Measurements from ENCODE around the gene THSD4.
"Not testable (repeated sequence)": the region's sequence is repeated elsewhere in the genome, so short reads cannot be mapped to it uniquely, and the experiment has no call there.

Gene THSD4

DNA sequence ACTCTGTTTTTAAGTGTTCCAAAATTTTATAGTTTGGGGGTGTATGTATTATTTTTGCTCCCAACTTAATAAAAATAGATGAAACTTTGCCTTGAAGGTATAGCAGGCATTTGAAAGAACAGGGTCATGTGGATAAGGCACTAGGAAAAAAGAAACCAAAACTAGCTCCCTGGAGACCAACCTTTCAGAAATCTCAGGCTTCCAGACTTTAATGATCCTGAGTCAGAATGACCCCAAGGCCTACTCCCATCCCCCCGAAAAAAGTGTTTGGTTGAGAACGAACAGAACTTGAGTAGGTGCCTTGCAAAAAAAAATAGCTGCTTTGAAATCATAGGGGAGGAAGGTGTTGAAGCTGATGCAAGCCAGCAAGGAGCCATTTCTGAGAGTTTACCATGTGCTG lies 309.5 kb downstream of the THSD4 start:
- DNase-seq (ENCODE audit: low read depth in 2 of 2): no peak

DNA sequence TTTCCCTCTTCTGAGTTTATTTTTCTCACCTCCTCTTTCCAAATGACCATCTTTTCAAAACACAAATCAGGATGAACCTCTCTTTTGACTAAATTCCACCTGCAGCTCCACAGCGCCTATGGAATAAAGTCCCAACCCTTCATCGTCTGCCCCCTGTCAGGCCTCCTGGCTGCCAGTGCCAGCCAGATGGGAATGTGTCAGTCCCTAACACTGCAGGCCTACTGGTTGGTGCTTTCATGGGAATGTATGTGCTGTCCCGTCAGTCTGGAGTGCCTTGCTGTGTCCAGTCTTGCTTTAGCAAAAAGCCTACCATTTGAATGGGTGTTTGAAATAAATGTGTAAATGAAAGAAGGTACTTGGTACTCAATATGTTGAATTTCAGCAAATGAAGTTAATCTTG lies 310.1 kb downstream of the THSD4 start:
- no peak for DNase-seq (ENCODE audit: low read depth in 2 of 2)

DNA sequence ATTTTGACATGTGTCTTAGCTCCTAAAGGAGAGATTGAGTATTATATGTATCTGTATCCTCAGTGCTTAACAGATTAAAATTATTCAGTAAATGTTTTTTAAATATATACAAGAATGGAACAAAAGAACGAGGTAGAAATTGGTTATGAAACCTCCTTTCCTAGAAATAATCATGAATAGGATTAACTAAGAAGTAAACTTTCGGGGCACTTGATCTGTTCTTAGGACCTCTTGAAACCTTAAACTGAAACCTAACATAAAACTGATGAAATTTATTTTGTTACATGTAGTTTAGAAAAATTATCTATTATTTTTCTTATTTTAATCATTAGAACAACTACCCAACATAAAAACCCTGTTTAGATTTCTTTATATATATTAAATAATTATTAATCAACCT lies 311.5 kb downstream of the THSD4 start:
- DNase-seq (ENCODE audit: low read depth in 2 of 2): no peak

DNA sequence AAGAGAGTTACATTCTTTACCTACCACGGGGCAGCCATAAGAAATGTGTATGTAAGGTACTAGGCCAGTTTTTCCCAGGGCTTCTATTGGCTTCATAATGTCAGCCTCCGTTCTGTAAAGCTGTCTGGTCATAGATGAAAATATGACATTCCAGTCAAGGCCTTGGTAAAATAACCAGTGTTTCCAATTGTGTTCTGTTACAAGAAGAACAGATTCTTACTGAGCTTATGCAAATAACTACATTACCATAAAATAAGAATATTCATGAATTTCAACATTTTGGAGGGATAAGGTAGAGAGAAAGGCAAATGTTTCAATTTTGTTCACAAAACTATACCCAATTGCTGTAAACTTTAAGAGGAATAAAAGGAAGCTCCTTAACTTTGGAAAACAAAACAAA lies 315.5 kb downstream of the THSD4 start:
- no peak for DNase-seq (ENCODE audit: low read depth in 2 of 2)

DNA sequence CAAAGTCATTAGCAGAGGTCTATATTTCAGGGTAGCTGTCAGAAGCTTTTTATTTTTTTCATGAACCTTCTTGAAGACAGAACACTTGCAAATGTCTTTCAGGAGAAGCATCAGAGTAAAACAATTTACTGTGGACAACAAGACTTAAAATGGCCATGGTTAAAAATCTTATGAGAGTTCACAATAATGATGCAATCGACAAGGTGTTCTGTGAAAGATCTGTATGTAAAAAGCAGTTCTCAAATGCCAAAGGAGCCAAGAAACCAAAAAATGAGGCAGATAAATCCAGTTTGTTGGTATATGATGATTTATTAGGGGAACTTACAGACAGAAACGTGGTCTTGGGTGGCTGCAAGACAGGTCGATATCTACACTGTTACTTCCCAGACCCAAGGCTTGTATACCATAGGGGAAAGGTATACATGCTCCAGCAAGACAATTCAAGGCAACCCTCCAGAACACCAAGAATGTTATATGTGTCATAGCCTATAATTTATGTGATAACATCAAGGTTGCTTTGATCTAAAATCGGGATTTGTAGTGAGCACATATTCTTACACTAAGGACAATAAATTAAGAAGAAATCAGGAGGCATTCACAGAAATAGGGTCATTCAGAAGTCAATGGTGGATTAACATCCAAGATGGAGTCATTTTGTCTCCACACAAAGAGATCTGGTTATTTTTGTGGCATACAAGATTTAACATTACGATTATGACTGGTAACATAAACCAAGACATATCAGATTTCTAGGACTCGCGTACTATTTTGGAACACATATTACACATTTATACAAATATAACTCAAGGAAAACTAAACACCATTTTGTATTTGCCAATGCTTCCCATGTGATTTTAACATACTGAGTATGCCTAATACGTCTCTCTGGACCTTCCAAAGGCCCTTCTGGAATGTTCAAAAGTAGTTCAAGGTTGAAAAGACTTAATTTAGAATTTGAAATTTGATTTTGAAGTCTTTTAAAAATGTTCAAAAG lies 316.4 kb downstream of the THSD4 start:
- DNase-seq (ENCODE audit: low read depth in 2 of 2): no peak

DNA sequence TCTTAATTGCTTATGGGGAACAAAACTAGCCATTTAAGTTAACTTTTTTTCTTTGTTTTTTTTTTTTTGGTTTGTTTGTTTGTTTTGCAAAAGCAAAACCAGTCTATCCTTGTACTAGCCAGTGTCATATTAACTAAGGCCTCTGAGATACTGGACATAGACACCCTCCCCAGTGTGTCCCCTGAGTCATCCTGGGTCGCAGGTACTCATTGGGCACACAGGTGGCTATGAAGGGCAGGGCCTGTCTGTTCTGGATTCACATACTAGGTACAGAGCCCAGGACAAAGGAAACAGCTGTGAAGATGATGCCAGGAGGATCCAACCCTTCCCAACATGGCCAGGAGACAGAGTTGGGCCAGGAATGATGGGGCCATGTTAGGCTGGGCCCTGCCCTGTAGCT lies 318.1 kb downstream of the THSD4 start:
- DNase-seq (ENCODE audit: low read depth in 2 of 2): no peak

DNA sequence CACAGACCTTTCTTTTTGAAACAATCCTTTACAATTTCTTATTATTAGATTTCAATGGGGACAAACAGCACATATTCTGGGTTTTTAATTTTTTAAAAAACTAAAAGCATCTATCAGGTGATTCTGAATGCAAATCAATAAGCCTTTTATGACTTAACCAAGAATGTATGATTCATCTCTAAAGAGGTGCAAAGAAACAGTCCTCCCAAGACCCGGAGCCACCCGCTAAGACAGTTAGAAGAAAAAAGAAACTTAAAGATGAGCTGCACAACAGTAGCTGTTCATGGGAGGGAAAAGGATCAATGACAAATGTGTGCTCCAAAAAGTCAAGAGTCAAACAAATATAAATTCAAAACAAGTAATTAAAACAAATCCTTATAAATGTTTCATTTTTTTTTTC lies 319.5 kb downstream of the THSD4 start:
- DNase-seq (ENCODE audit: low read depth in 2 of 2): no peak

DNA sequence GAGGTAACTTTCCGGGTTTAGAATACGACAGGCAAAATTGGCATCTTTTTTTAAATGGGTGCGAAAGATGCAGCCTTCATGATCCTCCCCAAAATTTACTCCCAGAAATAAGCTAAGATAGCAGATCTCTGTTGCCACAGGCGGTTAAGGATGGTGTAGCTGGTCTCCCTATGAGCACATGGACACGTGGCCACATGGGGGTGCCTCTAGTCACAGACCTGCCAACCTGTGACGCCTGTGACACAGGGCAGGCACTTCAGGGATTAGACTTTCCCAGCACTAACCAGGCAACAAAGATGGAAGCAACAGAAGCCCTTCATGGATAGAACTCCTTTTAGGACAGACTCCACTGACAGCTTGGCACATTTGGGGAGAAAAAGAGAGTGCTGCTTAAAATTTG lies 320.3 kb downstream of the THSD4 start:
- DNase-seq (ENCODE audit: low read depth in 2 of 2): no peak

DNA sequence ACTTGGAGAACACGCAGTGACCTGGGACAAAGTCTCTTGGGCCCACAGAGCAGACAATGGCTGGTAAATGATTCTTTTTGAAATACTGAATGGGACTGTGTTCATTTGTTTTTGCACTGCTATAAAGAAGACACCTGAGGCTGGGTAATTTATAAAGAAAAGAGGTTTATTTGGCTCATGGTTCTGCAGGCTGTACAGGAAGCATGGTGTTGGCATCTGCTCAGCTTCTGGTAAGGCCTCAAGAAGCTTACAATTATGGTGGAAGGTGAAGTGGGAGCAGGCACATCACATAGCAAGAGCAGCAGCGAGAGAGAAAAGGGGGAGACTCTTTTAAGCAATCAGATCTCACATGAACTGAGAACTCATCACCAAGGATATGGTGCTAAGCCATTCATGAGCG lies 321.6 kb downstream of the THSD4 start:
- no peak for DNase-seq (ENCODE audit: low read depth in 2 of 2)

DNA sequence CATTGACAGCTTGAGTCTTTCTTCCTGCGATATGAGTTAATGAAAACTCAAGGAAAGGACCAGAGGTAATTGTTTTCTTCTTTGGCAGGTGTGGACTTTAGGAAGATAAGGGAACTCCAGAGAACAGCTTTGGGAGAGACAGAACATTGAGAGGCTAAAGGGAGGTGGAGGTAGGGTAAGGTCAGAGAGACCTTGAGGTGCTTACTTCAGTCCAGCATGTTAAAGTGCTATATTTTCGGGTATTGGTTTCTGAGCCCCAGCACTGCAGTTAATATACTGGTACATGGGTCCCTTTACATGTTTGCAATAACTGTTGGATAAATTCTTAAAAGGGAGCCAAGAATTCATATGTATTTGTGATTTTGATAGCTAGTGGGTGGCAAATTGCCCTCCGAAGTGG lies 322.1 kb downstream of the THSD4 start:
- DNase-seq (ENCODE audit: low read depth in 2 of 2): no peak

DNA sequence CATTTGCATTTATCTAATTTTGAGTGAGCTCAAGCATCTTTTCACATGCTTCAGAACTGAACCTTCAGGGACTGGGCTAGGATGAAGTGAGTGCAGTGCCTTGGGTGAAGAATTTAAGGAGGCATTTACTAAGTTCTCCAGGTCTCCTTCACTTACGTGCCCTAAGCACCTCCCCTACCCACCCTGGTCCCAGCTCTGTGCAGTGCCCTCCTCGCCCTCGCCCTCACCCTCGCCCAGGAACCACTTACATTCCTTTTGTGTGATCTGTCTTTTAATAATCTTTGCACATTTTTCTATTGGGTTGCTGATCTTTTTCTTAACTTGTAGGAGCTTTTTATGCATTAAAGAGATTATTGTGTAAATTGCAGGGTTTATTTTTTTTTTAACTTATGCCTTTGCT lies 322.6 kb downstream of the THSD4 start:
- DNase-seq (ENCODE audit: low read depth in 2 of 2): no peak

DNA sequence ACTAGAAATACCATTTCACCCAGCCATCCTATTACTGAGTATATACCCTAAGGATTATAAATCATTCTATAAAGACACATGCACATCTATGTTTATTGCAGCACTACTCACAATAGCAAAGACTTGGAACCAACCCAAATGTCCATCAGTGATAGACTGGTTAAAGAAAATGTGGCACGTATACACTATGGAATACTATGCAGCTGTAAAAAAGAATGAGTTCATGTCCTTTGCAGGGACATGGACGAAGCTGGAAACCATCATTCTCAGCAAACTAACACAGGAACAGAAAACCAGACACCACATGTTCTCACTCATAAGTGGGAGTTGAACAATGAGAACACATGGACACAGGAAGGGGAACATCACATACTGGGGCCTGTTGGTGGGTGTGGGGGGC lies 324.2 kb downstream of the THSD4 start:
- not testable (repeated sequence) for DNase-seq (ENCODE audit: low read depth in 2 of 2)

DNA sequence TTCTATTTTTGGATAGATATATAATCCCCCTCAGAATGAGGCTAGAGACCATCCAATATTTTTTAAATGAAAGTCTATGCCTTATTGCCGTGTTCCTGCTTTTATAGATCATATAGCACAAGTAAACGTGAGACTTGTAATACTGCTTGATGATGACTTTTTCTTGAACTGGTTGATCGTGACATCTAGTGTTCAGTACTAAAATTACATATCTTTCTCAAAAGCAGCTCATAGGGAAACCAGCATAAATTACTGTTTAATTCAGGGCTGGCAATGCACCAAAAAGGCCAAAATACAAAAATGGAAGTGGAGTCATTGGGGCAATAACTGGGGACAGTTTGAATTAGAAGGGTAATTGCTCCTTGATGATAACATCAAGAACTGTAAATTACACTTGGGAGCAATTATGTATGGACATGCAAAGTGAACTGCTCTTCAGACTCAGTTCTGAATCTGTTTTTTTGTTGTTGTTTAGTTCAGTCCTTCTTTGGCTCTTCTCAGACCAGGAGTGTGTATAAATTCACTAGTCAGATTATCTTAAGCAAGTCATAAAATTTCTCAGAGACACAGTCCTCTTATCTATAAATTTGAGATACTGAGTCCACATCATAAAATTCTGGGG lies 325.3 kb downstream of the THSD4 start:
- DNase-seq (ENCODE audit: low read depth in 2 of 2): no peak

DNA sequence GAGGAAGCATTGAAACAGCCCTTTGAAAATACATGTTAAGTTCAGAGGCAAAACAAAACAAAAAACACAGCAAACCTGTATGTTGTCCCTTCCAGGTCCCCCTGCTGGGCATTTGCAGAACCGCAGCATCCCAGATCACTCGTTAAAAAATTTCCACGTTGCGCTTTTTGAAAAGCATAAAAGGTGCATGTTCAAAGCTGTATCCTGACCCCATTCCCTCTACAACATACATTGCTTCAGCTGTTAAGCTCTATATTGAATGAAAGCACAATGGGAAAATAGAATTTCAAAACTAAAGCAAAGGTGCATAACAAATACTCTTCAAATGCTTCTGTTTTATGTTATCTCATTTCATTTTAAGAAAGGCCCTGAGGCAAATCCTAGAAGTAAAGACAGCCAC lies 328.3 kb downstream of the THSD4 start:
- peak; percentile 3 to 29 for DNase-seq (ENCODE audit: low read depth in 2 of 2)

DNA sequence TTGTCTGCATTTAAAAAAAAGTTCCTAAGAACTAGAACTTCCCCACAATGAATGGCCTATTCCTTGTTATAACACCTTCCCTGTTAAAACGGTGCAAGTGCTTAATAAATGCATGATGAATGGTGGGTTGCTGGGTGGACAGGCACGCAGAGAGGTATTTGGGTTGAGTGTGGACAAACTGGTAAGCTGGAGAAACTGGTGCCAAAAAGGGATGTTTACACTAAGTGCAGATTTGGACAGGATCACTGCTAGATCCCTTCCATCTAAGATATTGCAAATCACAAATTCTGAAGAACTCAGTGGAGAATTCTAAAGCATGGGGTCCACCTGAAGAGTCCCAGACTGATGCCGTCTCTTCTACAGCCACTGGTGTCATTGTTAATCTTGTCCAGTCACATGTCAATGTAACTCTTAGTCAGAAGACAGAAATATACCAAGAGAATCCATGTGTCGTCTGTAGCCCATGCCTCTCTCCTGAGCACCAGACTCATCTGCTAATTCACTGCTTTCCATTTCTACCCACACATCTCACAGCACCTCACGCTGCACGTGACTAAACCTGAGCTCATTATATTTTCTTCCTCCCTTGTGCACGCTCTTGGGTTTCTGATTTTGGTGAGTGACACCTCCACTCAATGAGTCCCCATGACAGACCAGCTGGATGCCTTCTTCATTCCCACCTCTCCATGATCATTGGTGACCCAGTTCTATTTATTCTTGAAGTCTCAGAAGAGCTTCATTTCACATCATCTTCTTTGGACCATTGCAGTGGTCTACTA lies 328.9 kb downstream of the THSD4 start:
- DNase-seq (ENCODE audit: low read depth in 2 of 2): no peak

DNA sequence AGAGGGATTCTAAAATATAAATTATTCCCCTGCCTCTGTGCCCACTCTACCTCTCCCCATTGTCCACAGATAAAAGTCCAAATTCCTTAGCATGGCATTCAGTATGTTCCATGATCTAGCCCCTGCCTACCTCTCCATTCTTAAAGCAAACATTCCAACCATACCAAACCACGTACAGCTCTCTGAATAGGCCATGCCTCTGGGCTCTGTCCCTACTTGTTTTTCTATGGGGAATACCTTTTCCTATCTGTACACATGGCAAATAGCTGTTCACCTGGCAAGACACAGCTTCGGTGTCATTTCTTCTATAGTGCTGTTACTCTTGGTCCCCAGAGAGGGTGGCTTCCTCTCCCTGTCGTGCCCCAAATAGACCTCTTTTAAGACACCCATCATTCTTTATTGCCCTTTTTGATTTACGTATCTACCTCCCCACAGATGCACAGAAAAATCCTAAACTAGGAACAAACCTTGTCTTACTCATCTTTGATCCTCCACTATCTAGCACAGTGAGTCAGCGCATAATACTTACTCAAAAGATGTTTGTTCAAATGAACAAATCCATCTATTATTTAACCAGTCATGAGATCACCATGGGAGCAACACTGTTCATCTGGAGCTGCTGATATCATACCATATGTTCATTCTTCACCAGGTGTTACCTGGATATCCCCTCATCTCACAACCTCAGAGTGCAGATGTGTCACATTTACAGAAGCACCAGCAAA lies 329.8 kb downstream of the THSD4 start:
- no peak for DNase-seq (ENCODE audit: low read depth in 2 of 2)

DNA sequence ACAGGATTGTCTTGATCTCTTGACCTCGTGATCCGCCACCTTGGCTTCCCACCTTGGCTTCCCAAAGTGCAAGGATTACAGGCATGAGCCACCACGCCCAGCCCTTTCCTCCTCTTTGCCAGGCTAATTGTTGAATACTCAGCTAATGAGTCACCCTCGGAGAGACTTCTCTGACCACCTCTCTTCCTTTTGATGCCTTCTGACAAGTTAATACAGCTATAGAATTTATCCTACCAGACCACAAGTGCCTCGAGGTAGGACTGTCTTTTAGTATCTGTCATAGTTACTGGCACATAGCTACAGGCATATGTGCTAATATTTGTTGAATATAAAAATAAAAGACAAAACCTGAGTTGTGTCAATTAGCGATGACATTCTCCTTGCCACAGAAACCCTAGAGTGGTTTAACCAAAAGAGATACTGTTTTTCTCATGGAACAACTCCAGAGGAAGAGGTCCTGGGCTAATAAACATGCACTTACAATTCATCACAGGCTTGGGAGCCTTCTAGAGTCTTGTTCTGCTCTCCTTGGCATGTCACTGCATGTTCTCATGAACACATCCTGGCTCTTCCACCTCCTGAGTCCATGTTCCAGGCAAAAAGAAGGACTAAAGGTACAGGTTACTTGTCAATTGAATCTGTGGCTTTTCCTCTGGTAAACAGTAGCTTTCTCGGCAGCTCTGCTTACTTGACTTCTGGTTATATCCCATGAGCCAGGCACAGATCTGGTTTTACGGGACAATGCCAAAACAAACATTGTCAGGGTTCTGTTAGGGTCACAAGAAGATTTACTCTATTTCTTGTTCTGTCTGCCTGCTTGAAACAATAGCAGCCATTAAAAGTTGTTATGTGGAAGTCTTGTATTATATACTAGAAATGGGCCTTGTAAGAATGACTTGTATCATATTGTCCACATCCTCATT lies 332.3 kb downstream of the THSD4 start:
- no peak for DNase-seq (ENCODE audit: low read depth in 2 of 2)

DNA sequence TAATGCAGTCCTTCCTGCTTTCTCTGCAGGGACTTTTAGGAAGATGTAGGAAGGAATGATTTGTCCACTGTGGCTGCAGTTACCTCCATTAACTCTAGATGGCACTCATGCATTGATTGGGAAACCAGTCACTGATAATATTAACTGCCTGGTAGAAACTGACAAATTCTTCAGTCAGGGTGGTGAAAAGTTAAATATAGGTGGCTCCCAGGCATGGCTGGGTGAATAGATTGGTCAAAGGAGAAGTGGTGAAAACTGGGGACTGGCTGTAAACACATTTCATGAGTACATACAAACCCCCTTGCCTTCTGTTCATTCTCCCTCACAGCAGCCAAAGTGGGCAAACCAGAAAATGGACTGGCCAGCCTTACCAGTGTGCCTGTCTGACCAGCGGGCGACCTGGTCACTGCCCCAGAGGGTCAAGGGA lies 333.4 kb downstream of the THSD4 start:
- no peak for DNase-seq (ENCODE audit: low read depth in 2 of 2)

DNA sequence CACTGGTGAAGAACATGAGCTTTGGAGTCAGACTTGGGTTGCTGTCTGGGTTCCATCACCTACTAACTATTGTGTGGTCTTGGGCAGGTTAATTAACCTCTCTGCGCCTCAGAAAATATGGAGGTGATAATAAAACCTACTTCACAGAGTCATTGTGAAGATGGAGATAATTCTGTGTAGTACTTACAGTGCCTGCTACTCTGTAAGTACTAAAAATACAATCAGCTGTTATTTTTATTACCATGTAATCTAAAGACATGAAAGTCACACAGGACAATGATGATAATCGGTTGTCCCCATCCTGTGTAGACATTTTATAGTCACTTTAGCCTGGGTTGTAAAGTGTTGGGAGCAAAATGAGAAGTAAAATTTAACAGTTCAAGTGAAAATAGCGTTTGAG lies 334.1 kb downstream of the THSD4 start:
- DNase-seq (ENCODE audit: low read depth in 2 of 2): no peak

DNA sequence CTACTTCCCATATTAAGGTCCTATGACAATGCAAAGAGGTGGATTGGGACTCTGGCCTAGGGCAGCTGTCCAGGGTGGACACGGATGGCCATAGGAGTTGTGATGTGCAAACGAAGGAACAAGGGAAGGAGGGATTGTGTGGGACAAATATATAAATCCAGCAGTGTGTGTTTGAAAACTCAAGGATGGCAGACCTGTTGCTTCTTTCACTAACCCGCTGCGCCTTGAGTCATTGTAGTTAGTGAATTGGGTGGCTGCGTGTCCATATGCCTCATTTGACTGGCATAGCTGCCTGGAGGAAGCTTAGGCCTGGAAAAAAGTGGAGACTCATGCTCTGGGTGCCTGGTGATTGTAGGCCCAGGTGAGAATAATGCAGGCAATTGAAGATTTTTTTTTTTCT lies 334.7 kb downstream of the THSD4 start:
- no peak for DNase-seq (ENCODE audit: low read depth in 2 of 2)

DNA sequence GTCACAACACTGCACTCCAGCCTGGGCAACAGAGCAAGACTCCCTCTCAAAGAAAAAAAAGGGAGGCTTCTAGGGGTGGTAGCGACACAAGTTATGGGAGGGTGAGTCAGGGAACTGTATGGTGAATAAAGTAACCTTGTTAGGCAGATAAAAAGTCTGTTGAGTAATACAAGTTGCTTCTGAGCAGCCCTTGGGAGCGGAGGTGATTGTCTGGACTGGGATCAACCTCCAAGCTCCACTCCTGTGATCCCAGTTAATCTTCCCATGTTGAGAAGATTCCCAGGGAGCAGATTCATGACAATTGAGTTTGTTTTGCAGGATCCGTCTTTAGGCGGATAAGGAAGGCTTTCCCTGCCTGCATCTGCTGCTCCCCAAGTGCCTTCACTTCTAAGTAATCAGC lies 335.9 kb downstream of the THSD4 start:
- no peak for DNase-seq (ENCODE audit: low read depth in 2 of 2)
